Esophagus squamous epithelium (tissue), 4 donors: ENCODE results near the gene HBS1L.

Experiments used
- POLR2A ChIP-seq, 4 donors: fragments of 450-650 bp; IDR thresholded peaks; one replicate each; pipeline ENCODE4 v1.6.1; 2017; ENCODE audit warnings: antibody characterized with exemption in 4 of 4, mild to moderate bottlenecking in 4 of 4, moderate library complexity in 3 of 4
- TF ChIP-seq, protein P1 (sequence below), 6 experiments: fragments of 450-650 bp in 4 of 6; fragments of 200-600 bp in 2 of 6; sonication (generic) in 2 of 6; IDR thresholded peaks; one replicate each; pipeline ENCODE4 v1.5.1; 2016 to 2019; ENCODE audit warnings: antibody characterized with exemption in 6 of 6, mild to moderate bottlenecking in 4 of 6, moderate library complexity in 4 of 6

DNA sequence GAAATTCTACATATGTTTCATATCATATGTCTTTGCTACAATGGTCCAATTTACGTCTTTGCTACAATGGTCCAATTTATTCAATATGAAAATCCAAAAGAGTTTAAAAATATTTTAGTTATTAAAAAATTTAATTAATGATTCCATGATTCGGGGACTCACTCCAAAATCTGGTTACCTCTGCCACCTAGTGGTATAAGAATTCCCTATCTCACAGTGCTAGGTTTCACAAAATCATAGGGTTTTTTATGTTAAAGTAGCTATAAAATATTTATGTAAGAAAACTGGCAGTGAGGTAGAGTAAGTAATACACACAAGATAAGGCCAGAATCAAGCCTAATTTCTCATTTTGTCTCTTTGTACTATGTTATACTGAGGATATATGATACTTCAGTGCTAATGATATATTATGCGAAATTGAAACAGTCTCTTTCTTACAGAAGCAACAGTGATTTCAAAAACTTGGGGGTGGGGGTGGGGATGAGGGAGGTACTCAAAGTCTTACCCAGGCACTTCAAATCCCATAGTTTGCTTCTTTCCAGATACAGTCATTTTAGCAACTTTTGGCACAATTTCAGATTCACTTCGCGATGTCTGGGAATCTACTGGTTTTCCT is 52.3 kb downstream of the HBS1L start:
- TF ChIP-seq, protein P1, sequence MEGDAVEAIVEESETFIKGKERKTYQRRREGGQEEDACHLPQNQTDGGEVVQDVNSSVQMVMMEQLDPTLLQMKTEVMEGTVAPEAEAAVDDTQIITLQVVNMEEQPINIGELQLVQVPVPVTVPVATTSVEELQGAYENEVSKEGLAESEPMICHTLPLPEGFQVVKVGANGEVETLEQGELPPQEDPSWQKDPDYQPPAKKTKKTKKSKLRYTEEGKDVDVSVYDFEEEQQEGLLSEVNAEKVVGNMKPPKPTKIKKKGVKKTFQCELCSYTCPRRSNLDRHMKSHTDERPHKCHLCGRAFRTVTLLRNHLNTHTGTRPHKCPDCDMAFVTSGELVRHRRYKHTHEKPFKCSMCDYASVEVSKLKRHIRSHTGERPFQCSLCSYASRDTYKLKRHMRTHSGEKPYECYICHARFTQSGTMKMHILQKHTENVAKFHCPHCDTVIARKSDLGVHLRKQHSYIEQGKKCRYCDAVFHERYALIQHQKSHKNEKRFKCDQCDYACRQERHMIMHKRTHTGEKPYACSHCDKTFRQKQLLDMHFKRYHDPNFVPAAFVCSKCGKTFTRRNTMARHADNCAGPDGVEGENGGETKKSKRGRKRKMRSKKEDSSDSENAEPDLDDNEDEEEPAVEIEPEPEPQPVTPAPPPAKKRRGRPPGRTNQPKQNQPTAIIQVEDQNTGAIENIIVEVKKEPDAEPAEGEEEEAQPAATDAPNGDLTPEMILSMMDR (IDR thresholded peaks at IDR 0.05), result peak in 5 of 6 experiments; percentile 40 to 55 (median 49)
- no peak for TF ChIP-seq POLR2A (IDR thresholded peaks at IDR 0.05)
